Kidney epithelial cell (primary cell): ENCODE data around the gene TNKS1BP1. TPM values are rescaled to one million over a fixed set of nuclear protein-coding genes. Genes with fewer than 3 reads are reported as not detected.

Experiments used
- DNase-seq: peaks from one replicate; pipeline ENCODE4 v3.0.0-alpha.2; 2010; ENCODE audit warnings: low read depth
- H3K27me3 ChIP-seq: 2 replicates; pipeline ENCODE4 v1.6.0; 2011; ENCODE audit warnings: low read length; ENCODE audit not compliant: control insufficient read depth, insufficient read depth
- H3K36me3 ChIP-seq: 2 replicates; pipeline ENCODE4 v1.5.1; 2011; ENCODE audit warnings: low read length; ENCODE audit not compliant: control insufficient read depth, insufficient read depth
- H3K4me3 ChIP-seq: 2 replicates; pipeline ENCODE4 v1.5.1; 2011; ENCODE audit warnings: low read depth, mild to moderate bottlenecking, control low read depth, low read length
- total RNA-seq: library from RNA; depleted of rRNA; stranded (reverse); fragments of >200 nt; gene quantifications from 2 replicates; pipeline ENCODE4 v1.2.3, GENCODE V29; 2015
- TF ChIP-seq, protein P1 (sequence below): IDR thresholded peaks from 2 replicates; pipeline ENCODE4 v1.5.1; 2011; ENCODE audit warnings: mild to moderate bottlenecking, moderate library complexity, low read length, control low read depth, inconsistent platforms; ENCODE audit not compliant: insufficient read depth, poor library complexity, severe bottlenecking

Gene TNKS1BP1
- total RNA-seq, 1 donor from 2014 or later = 93.2 TPM

DNA sequence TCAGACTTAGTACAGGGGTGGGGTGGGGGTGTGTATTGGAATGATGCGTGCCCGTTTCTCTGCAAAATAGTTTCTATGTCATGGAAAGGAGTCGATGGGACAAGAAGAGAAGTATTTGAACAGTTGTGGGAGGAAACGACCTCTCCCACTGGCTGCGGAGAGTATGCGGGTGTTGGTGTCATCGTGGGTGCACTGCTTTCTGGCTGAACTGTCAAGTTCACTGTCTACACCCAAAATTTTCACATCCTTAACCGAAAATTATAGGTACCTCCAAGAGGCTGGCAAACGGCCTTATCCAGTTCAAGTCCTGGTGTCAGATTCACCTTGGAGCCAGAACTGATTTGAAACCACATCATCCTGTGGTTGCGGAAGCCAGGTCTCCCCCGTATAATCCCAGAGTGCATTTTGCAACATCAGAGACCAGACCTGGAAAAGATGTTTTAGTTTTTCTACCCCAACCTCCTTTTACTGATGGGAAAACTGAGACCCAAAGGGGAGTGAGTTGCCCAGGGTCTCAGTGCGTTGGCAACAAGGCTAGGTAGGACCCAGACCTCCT, 11.4 kb upstream of the TNKS1BP1 start:
- H3K27me3 ChIP-seq = peaks cover 6% of the 10 kb centered on the region
- peak overlapping the region; percentile 86 for H3K4me3 ChIP-seq
- TF ChIP-seq, protein P1, sequence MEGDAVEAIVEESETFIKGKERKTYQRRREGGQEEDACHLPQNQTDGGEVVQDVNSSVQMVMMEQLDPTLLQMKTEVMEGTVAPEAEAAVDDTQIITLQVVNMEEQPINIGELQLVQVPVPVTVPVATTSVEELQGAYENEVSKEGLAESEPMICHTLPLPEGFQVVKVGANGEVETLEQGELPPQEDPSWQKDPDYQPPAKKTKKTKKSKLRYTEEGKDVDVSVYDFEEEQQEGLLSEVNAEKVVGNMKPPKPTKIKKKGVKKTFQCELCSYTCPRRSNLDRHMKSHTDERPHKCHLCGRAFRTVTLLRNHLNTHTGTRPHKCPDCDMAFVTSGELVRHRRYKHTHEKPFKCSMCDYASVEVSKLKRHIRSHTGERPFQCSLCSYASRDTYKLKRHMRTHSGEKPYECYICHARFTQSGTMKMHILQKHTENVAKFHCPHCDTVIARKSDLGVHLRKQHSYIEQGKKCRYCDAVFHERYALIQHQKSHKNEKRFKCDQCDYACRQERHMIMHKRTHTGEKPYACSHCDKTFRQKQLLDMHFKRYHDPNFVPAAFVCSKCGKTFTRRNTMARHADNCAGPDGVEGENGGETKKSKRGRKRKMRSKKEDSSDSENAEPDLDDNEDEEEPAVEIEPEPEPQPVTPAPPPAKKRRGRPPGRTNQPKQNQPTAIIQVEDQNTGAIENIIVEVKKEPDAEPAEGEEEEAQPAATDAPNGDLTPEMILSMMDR = no peak
- DNase-seq = no peak
- H3K36me3 ChIP-seq = no peaks in the 10 kb centered on the region

DNA sequence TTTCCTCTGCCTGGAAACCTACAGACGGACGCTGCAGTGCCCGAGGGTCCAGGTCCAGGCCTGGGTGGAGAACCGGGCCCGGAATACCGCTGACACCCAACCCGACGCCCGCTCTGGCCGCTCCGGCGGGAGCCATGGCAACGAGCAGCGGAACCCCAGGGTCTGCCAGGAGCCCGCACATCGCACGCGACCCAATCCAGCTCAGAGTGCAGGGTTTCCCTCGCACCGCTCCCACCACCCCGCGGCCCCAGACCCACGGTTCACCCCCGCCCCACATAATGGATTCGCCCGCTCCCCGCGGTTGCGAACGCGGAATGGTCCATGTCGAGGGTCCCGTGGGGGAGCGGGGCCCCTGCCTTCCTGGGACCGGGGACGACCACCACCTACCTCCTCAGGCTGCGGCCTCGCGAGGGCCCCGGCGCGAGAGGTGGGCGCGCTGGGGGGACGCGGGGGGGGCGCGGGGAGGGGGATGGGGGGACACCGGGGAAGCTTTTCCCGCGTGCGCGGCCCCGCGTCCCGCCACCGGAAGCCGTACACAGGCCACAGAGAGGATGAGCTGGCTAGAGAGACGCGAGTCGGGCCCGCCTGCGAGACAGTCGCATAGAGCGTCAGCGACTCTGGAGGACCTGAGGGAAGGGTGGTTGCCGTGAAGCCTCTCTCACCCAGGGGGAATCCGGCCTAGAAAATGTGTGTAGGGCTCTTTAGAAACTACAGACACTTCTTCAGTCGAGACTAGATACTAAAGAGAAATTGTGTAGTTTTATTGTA, 10.8 kb upstream of the TNKS1BP1 start, which contains the start of gene SSRP1:
SSRP1 (minus strand) TSS at position 550 of the 768 bp plus-strand sequence. CDS start 771 bp downstream, outside the sequence.
- DNase-seq = no peak
- TF ChIP-seq, protein P1 = no peak
- H3K4me3 ChIP-seq = peak within 1 kb of the TSS; percentile 86
- H3K36me3 ChIP-seq = no peaks in the 10 kb centered on the region
- peaks cover 3% of the 10 kb centered on the region for H3K27me3 ChIP-seq

DNA sequence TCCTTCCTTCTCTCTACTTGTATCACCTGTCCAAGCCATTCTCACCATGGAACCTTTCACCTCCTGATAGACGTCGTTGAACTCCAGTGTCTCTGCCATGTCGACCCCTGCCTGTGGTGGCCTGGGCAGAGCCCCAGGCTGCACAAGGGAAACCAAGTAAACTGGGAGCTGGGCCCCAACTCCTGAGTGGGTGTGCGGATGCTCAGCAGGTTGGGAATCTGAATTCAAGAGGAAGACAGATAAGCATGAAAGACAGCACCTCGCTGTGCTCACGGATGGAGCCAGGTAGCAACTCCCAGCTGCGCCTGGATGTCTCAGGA, 10.2 kb upstream of the TNKS1BP1 start:
- Histone ChIP-seq H3K36me3 (no peaks in the 10 kb centered on the region), H3K4me3 (peak overlapping the region; percentile 86), H3K27me3 (peaks cover 3% of the 10 kb centered on the region)
- DNase-seq = no peak
- TF ChIP-seq, protein P1 = no peak

DNA sequence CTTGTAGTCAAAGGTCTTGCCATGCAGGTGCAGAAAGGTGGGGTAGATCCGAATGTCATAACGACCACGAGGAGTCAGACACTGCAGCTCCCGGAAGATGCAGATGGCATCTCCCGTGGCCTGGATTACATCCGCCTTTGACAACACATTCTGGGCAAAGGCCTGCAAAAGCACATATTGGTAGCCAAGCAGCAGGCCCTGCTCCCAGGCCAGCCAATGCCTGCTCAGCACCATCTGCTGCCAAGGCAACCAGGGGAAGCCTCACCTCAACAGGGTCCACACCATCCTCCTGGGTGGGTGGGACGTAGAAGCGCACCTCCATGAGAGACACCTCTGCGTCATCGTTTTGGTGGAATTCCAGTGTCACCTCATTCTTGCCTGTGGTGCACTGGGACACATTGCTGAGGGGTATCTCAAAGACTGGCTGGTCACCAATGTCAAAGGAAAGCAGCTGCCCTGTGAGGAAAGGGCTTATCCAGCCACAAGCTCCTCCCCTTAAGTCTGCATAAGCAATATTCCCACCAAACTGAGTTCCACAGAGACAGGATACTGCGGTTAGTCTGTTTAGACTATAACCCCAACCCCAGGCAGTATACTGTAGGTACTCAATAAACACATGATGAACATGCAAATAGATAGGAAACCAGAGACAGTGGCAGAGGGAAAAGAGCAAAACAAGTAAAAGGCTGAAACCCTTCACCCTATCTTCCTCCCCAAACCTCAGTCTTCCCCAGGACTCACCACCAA, 8.1 kb upstream of the TNKS1BP1 start:
- Histone ChIP-seq H3K36me3 (no peaks in the 10 kb centered on the region), H3K4me3 (no peak overlapping the region), H3K27me3 (no peaks in the 10 kb centered on the region)
- DNase-seq = no peak
- TF ChIP-seq, protein P1 = no peak

DNA sequence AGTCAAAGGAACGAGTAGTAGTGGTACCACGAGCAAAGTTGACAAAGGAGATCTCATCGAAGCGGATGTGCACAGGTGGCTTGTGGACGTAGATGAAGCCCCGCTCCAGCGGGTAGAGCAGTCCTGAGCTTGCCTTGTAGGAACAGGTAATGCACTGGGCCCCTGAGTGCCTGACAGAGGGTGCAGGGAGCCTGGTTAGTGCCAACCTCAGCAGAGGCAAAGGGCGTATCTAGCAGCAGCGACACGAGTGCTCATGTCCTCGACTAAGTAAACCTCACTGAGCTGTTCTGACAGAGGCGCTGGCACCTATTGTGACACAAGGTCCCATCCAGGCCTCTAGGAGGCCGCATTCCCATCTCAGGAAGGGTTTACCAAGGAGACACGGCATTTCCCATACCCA, 7.0 kb upstream of the TNKS1BP1 start:
- no peak for DNase-seq
- no peak overlapping the region for H3K4me3 ChIP-seq
- H3K36me3 ChIP-seq = no peaks in the 10 kb centered on the region
- H3K27me3 ChIP-seq = no peaks in the 10 kb centered on the region
- TF ChIP-seq, protein P1 = no peak
